DMS53 (cell line): ENCODE results near the gene CPNE7.
A peak's percentile ranks its signal among the peaks of the same experiment; 100 is the strongest.
"Not testable (repeated sequence)": the region's sequence is repeated elsewhere in the genome, so short reads cannot be mapped to it uniquely, and the experiment has no call there.

Experiments used
- DNase-seq: peaks from one replicate; lab custom pipeline; 2025; lab: John Stamatoyannopoulos, UW

Gene CPNE7

GRCh38 chr16:89624777-89625761 is 49.5 kb downstream of the CPNE7 start:
- no peak for DNase-seq

GRCh38 chr16:89629827-89630610 is 54.5 kb downstream of the CPNE7 start:
- DNase-seq = peak; percentile 27

GRCh38 chr16:89633064-89633631 is 57.6 kb downstream of the CPNE7 start:
- no peak for DNase-seq

GRCh38 chr16:89634463-89635385 is 59.2 kb downstream of the CPNE7 start:
- not testable (repeated sequence) for DNase-seq

GRCh38 chr16:89636663-89637062 is 61.1 kb downstream of the CPNE7 start:
- DNase-seq = no peak

DNA sequence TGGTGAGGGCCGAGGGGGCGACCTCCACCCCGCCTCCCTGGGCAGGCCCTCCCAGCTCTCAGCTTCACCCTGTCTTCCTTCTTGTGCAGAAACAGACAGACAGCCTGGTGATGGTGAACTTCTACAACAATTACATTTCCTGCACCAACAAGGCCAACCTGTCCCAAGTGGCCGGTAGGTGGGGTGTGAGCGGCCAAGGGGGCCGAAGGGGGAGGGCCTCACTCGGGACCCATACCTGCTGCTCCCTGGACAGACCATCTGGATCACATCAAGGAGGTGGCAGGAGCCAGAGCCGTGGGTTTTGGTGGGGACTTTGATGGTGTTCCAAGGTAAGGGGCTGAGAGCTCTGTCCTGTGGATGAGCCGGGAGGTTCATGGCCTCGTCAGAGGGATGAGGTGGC is 61.8 kb downstream of the CPNE7 start:
- no peak for DNase-seq

DNA sequence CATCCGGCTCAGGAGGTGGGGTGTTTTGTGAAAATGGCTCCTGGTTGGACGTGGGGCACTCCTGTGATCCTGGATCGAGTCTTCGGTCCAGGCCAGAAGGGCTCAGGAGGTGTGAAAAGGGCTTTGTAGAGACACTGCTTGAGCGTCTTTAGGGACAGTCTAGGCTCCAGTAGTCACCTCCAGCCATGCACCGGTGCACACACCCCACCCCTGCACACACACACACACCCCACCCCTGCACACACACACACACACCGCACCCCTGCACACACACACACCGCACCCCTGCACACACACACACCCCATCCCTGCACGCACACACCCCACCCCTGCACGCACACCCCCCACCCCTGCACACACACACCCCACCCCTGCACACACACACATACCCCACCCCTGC is 62.9 kb downstream of the CPNE7 start:
- DNase-seq = peak; percentile 25

DNA sequence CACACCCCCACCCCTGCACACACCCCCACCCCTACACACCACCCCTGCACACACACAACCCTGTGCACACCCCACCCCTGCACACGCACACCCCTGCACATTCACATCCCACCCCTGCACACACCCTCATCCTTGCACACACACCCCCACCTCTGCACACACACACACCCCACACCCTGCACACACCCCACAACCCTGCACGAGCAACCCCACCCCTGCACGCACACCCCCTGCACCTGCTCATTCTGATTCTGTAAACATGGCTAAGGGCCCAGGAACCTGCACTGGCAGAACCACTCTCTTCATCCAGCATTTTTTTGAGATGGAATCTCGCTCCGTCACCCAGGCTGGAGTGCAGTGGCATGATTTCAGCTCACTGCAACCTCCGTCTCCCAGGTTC is 63.8 kb downstream of the CPNE7 start:
- DNase-seq = no peak

- DNase-seq = peak; percentile 16
These were observed 66.0 kb downstream of the CPNE7 start for GRCh38 chr16:89641458-89642119.

GRCh38 chr16:89642574-89642973 is 67.0 kb downstream of the CPNE7 start:
- DNase-seq = no peak

GRCh38 chr16:89643769-89644300 is 68.3 kb downstream of the CPNE7 start:
- DNase-seq = no peak

- DNase-seq = no peak
These were observed 69.6 kb downstream of the CPNE7 start for GRCh38 chr16:89645122-89645521.

- DNase-seq = no peak
These were observed 70.7 kb downstream of the CPNE7 start for GRCh38 chr16:89646270-89646669.
